ENCODE results near the gene TTL. TPM values are rescaled to one million over a fixed set of nuclear protein-coding genes. Genes with fewer than 3 reads are reported as not detected.

Gene TTL
- polyA plus RNA-seq, 2 donors = 7.1 to 7.2 TPM

GRCh38 chr2:112472547-112473263 lies 9.3 kb upstream of the TTL start:
- no peaks in the 10 kb centered on the region for H3K27me3 ChIP-seq (ENCODE audit: control insufficient read depth in 1 of 2, insufficient read depth in 2 of 2, low read length in 2 of 2)
- no peak overlapping the region for H3K4me3 ChIP-seq (ENCODE audit: low read depth in 1 of 2, low read length in 2 of 2)
- no peaks in the 10 kb centered on the region for H3K4me1 ChIP-seq (ENCODE audit: control insufficient read depth in 2 of 2, insufficient read depth in 2 of 2, low read length in 1 of 2)
- no peaks in the 10 kb centered on the region for H3K9me3 ChIP-seq (ENCODE audit: control insufficient read depth in 2 of 2, insufficient read depth in 1 of 2, low read depth in 1 of 2, low read length in 1 of 2)
- WGBS, 2 donors = 78 to 86% methylated on average over 6 of the region's 6 CpGs
- no peaks in the 10 kb centered on the region for H3K36me3 ChIP-seq (ENCODE audit: control insufficient read depth in 2 of 2, insufficient read depth in 2 of 2, low read length in 1 of 2)
- H3K27ac ChIP-seq (ENCODE audit: low read depth in 2 of 2, low read length in 1 of 2) = no peak overlapping the region

- Histone ChIP-seq H3K27ac (ENCODE audit: low read depth in 2 of 2, low read length in 1 of 2) (no peak overlapping the region), H3K4me3 (ENCODE audit: low read depth in 1 of 2, low read length in 2 of 2) (no peak overlapping the region), H3K9me3 (ENCODE audit: control insufficient read depth in 2 of 2, insufficient read depth in 1 of 2, low read depth in 1 of 2, low read length in 1 of 2) (no peaks in the 10 kb centered on the region), H3K36me3 (ENCODE audit: control insufficient read depth in 2 of 2, insufficient read depth in 2 of 2, low read length in 1 of 2) (no peaks in the 10 kb centered on the region), H3K4me1 (ENCODE audit: control insufficient read depth in 2 of 2, insufficient read depth in 2 of 2, low read length in 1 of 2) (no peaks in the 10 kb centered on the region), H3K27me3 (ENCODE audit: control insufficient read depth in 1 of 2, insufficient read depth in 2 of 2, low read length in 2 of 2) (no peaks in the 10 kb centered on the region)
- WGBS, 2 donors = 75 to 82% methylated on average over 6 of the region's 6 CpGs
Observed at GRCh38 chr2:112474844-112475486, 7.0 kb upstream of the TTL start.

- WGBS, 2 donors = 77 to 81% methylated on average over 7 of the region's 7 CpGs
- no peak overlapping the region for H3K27ac ChIP-seq (ENCODE audit: low read depth in 2 of 2, low read length in 1 of 2)
- H3K36me3 ChIP-seq (ENCODE audit: control insufficient read depth in 2 of 2, insufficient read depth in 2 of 2, low read length in 1 of 2) = no peaks in the 10 kb centered on the region
- no peaks in the 10 kb centered on the region for H3K9me3 ChIP-seq (ENCODE audit: control insufficient read depth in 2 of 2, insufficient read depth in 1 of 2, low read depth in 1 of 2, low read length in 1 of 2)
- H3K4me1 ChIP-seq (ENCODE audit: control insufficient read depth in 2 of 2, insufficient read depth in 2 of 2, low read length in 1 of 2) = peaks cover 2 to 4% of the 10 kb centered on the region in 2 donors
- H3K4me3 ChIP-seq (ENCODE audit: low read depth in 1 of 2, low read length in 2 of 2) = no peak overlapping the region
- no peaks in the 10 kb centered on the region for H3K27me3 ChIP-seq (ENCODE audit: control insufficient read depth in 1 of 2, insufficient read depth in 2 of 2, low read length in 2 of 2)
Observed at GRCh38 chr2:112476434-112476833, 5.5 kb upstream of the TTL start.

- Histone ChIP-seq H3K9me3 (ENCODE audit: control insufficient read depth in 2 of 2, insufficient read depth in 1 of 2, low read depth in 1 of 2, low read length in 1 of 2) (no peaks in the 10 kb centered on the region), H3K4me1 (ENCODE audit: control insufficient read depth in 2 of 2, insufficient read depth in 2 of 2, low read length in 1 of 2) (peaks cover 2 to 8% of the 10 kb centered on the region in 2 donors), H3K27ac (ENCODE audit: low read depth in 2 of 2, low read length in 1 of 2) (peak overlapping the region in 1 of 2 donors; percentile 90), H3K4me3 (ENCODE audit: low read depth in 1 of 2, low read length in 2 of 2) (peak overlapping the region; percentile 80 to 84), H3K27me3 (ENCODE audit: control insufficient read depth in 1 of 2, insufficient read depth in 2 of 2, low read length in 2 of 2) (no peaks in the 10 kb centered on the region), H3K36me3 (ENCODE audit: control insufficient read depth in 2 of 2, insufficient read depth in 2 of 2, low read length in 1 of 2) (no peaks in the 10 kb centered on the region)
- WGBS, 2 donors = 13 to 14% methylated on average over 20 of the region's 20 CpGs
Observed at GRCh38 chr2:112480530-112481049, 1.4 kb upstream of the TTL start.

- Histone ChIP-seq H3K27ac (ENCODE audit: low read depth in 2 of 2, low read length in 1 of 2) (peak overlapping the region; percentile 90 to 95), H3K36me3 (ENCODE audit: control insufficient read depth in 2 of 2, insufficient read depth in 2 of 2, low read length in 1 of 2) (no peaks in the 10 kb centered on the region), H3K4me3 (ENCODE audit: low read depth in 1 of 2, low read length in 2 of 2) (peak overlapping the region; percentile 80 to 84), H3K9me3 (ENCODE audit: control insufficient read depth in 2 of 2, insufficient read depth in 1 of 2, low read depth in 1 of 2, low read length in 1 of 2) (no peaks in the 10 kb centered on the region), H3K4me1 (ENCODE audit: control insufficient read depth in 2 of 2, insufficient read depth in 2 of 2, low read length in 1 of 2) (peaks cover 2 to 8% of the 10 kb centered on the region in 2 donors), H3K27me3 (ENCODE audit: control insufficient read depth in 1 of 2, insufficient read depth in 2 of 2, low read length in 2 of 2) (no peaks in the 10 kb centered on the region)
- WGBS, 2 donors = 0 to 1% methylated on average over 19 of the region's 19 CpGs
Observed at GRCh38 chr2:112481050-112481527, 867 bp upstream of the TTL start.

GRCh38 chr2:112482309-112483041 lies 519 bp downstream of the TTL start:
- 0 to 1% methylated on average over 68 to 77 of the region's 77 CpGs for WGBS, 2 donors
- Histone ChIP-seq H3K36me3 (ENCODE audit: control insufficient read depth in 2 of 2, insufficient read depth in 2 of 2, low read length in 1 of 2) (no peaks in the 10 kb centered on the region), H3K27ac (ENCODE audit: low read depth in 2 of 2, low read length in 1 of 2) (peak overlapping the region; percentile 94 to 95), H3K27me3 (ENCODE audit: control insufficient read depth in 1 of 2, insufficient read depth in 2 of 2, low read length in 2 of 2) (no peaks in the 10 kb centered on the region), H3K4me3 (ENCODE audit: low read depth in 1 of 2, low read length in 2 of 2) (peak overlapping the region; percentile 84 to 85), H3K4me1 (ENCODE audit: control insufficient read depth in 2 of 2, insufficient read depth in 2 of 2, low read length in 1 of 2) (peaks cover 2 to 8% of the 10 kb centered on the region in 2 donors), H3K9me3 (ENCODE audit: control insufficient read depth in 2 of 2, insufficient read depth in 1 of 2, low read depth in 1 of 2, low read length in 1 of 2) (no peaks in the 10 kb centered on the region)

GRCh38 chr2:112483042-112483473 lies 1.1 kb downstream of the TTL start:
- WGBS, 2 donors = 8 to 9% methylated on average over 10 of the region's 10 CpGs
- no peaks in the 10 kb centered on the region for H3K27me3 ChIP-seq (ENCODE audit: control insufficient read depth in 1 of 2, insufficient read depth in 2 of 2, low read length in 2 of 2)

GRCh38 chr2:112483831-112484230 lies 1.9 kb downstream of the TTL start:
- WGBS, 2 donors = 76 to 78% methylated on average over 3 of the region's 3 CpGs

More at GRCh38 chr2:112483042-112483473, 1.1 kb downstream of the TTL start:
- Histone ChIP-seq H3K4me3 (ENCODE audit: low read depth in 1 of 2, low read length in 2 of 2) (peak overlapping the region; percentile 84 to 85), H3K27ac (ENCODE audit: low read depth in 2 of 2, low read length in 1 of 2) (peak overlapping the region; percentile 94 to 95), H3K9me3 (ENCODE audit: control insufficient read depth in 2 of 2, insufficient read depth in 1 of 2, low read depth in 1 of 2, low read length in 1 of 2) (no peaks in the 10 kb centered on the region), H3K36me3 (ENCODE audit: control insufficient read depth in 2 of 2, insufficient read depth in 2 of 2, low read length in 1 of 2) (no peaks in the 10 kb centered on the region), H3K4me1 (ENCODE audit: control insufficient read depth in 2 of 2, insufficient read depth in 2 of 2, low read length in 1 of 2) (peaks cover 2 to 8% of the 10 kb centered on the region in 2 donors)

GRCh38 chr2:112485849-112486248 lies 3.9 kb downstream of the TTL start:
- no peak overlapping the region for H3K27ac ChIP-seq (ENCODE audit: low read depth in 2 of 2, low read length in 1 of 2)
- no peak overlapping the region for H3K4me3 ChIP-seq (ENCODE audit: low read depth in 1 of 2, low read length in 2 of 2)
- H3K36me3 ChIP-seq (ENCODE audit: control insufficient read depth in 2 of 2, insufficient read depth in 2 of 2, low read length in 1 of 2) = no peaks in the 10 kb centered on the region
- 94 to 97% methylated on average over 6 of the region's 6 CpGs for WGBS, 2 donors
- peaks cover 1 to 5% of the 10 kb centered on the region in 2 donors for H3K4me1 ChIP-seq (ENCODE audit: control insufficient read depth in 2 of 2, insufficient read depth in 2 of 2, low read length in 1 of 2)
- no peaks in the 10 kb centered on the region for H3K27me3 ChIP-seq (ENCODE audit: control insufficient read depth in 1 of 2, insufficient read depth in 2 of 2, low read length in 2 of 2)
- no peaks in the 10 kb centered on the region for H3K9me3 ChIP-seq (ENCODE audit: control insufficient read depth in 2 of 2, insufficient read depth in 1 of 2, low read depth in 1 of 2, low read length in 1 of 2)

More at GRCh38 chr2:112483831-112484230, 1.9 kb downstream of the TTL start:
- no peaks in the 10 kb centered on the region for H3K27me3 ChIP-seq (ENCODE audit: control insufficient read depth in 1 of 2, insufficient read depth in 2 of 2, low read length in 2 of 2)
- no peaks in the 10 kb centered on the region for H3K9me3 ChIP-seq (ENCODE audit: control insufficient read depth in 2 of 2, insufficient read depth in 1 of 2, low read depth in 1 of 2, low read length in 1 of 2)
- no peak overlapping the region for H3K27ac ChIP-seq (ENCODE audit: low read depth in 2 of 2, low read length in 1 of 2)
- H3K4me1 ChIP-seq (ENCODE audit: control insufficient read depth in 2 of 2, insufficient read depth in 2 of 2, low read length in 1 of 2) = peaks cover 2 to 8% of the 10 kb centered on the region in 2 donors
- no peak overlapping the region for H3K4me3 ChIP-seq (ENCODE audit: low read depth in 1 of 2, low read length in 2 of 2)
- no peaks in the 10 kb centered on the region for H3K36me3 ChIP-seq (ENCODE audit: control insufficient read depth in 2 of 2, insufficient read depth in 2 of 2, low read length in 1 of 2)
